Right lobe of liver (tissue), 4 donors: Measurements from ENCODE around the gene CDC37.

ENCODE experiments used
- POLR2A ChIP-seq: fragments of 450-650 bp; IDR thresholded peaks from one replicate; pipeline ENCODE4 v1.6.1; 2017; ENCODE audit warnings: antibody characterized with exemption, mild to moderate bottlenecking
- TF ChIP-seq, protein P1 (sequence below), 4 donors: fragments of 200-600 bp in 3 of 4; fragments of 450-650 bp in 1 of 4; IDR thresholded peaks; one replicate each; pipeline versions ENCODE4 v1.5.1 to v1.8.0; 2016 to 2022; ENCODE audit warnings: antibody characterized with exemption in 4 of 4, mild to moderate bottlenecking in 2 of 4
- donor health status: DM: no; HTN: no; CAD: no.
- donor health status: DM: no; HTN: no; CAD: no.
- donor health status: DM: no; HTN: yes; CAD: no.

DNA sequence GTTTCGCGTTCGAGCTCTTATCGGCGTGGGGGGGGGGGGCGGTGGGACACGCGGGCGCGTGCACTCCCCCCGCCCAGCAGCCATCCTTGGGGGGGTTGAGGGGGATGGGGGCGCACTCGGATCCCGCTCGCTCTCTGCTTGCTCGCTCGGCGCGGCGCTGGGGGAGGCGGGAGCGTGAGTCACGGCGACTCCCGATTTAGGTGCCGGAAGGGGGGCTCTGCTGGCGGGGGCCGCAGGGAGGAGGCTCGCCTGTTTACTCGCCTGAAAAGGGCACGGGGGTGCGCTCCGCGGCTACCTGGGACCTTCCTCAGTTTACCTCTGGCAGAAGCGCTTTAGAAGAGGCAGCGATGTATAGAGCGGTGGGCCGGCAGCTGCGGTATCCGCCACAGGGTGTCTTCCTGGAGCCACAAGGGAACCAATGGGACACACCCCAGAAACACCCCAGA is 15.9 kb upstream of the CDC37 start:
- TF ChIP-seq, protein P1, sequence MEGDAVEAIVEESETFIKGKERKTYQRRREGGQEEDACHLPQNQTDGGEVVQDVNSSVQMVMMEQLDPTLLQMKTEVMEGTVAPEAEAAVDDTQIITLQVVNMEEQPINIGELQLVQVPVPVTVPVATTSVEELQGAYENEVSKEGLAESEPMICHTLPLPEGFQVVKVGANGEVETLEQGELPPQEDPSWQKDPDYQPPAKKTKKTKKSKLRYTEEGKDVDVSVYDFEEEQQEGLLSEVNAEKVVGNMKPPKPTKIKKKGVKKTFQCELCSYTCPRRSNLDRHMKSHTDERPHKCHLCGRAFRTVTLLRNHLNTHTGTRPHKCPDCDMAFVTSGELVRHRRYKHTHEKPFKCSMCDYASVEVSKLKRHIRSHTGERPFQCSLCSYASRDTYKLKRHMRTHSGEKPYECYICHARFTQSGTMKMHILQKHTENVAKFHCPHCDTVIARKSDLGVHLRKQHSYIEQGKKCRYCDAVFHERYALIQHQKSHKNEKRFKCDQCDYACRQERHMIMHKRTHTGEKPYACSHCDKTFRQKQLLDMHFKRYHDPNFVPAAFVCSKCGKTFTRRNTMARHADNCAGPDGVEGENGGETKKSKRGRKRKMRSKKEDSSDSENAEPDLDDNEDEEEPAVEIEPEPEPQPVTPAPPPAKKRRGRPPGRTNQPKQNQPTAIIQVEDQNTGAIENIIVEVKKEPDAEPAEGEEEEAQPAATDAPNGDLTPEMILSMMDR (IDR thresholded peaks at IDR 0.05), result no peak
- TF ChIP-seq POLR2A, result no peak
